H1 (cell line): ENCODE measurements around the gene STIM2. TPM values are rescaled to one million over a fixed set of nuclear protein-coding genes. Genes with fewer than 3 reads are reported as not detected.

Experiments used
- EP300 ChIP-seq, 2 experiments: IDR thresholded peaks; 1 replicate in 1 of 2; 2 replicates in 1 of 2; pipeline ENCODE4 v1.6.1; 2011 to 2012; ENCODE audit warnings: low read depth in 2 of 2, low read length in 2 of 2, mild to moderate bottlenecking in 2 of 2, borderline replicate concordance in 1 of 2, inconsistent platforms in 1 of 2, moderate library complexity in 1 of 2
- NRF1 ChIP-seq: IDR thresholded peaks from 2 replicates; pipeline ENCODE4 v1.6.1; 2011; ENCODE audit warnings: mild to moderate bottlenecking, low read depth, low read length, improper control_type of control experiment
- SAP30 ChIP-seq: fragments of 300-600 bp; sonication (generic); IDR thresholded peaks from 2 replicates; pipeline ENCODE4 v1.7.1; 2012; ENCODE audit warnings: low read length, moderate library complexity, mild to moderate bottlenecking, inconsistent platforms; ENCODE audit not compliant: insufficient read depth, insufficient replicate concordance
- SP4 ChIP-seq: IDR thresholded peaks from 2 replicates; pipeline ENCODE4 v1.6.1; 2012; ENCODE audit warnings: low read length, inconsistent platforms
- TBP ChIP-seq: IDR thresholded peaks from 2 replicates; pipeline ENCODE4 v1.6.1; 2011; ENCODE audit warnings: low read depth, low read length, improper control_type of control experiment
- TCF12 ChIP-seq: IDR thresholded peaks from 2 replicates; pipeline ENCODE4 v1.6.1; 2011; ENCODE audit warnings: low read depth, mild to moderate bottlenecking, low read length
- YY1 ChIP-seq: IDR thresholded peaks from 2 replicates; pipeline ENCODE4 v1.6.1; 2011; ENCODE audit warnings: low read depth, mild to moderate bottlenecking, low read length
- ZNF274 ChIP-seq: IDR thresholded peaks from 2 replicates; pipeline ENCODE4 v1.7.0; 2012; ENCODE audit warnings: low read length, borderline replicate concordance; ENCODE audit errors: extremely low read depth
- polyA plus RNA-seq, 7 experiments: library from polyadenylated mRNA; depleted of rRNA in 3 of 7; stranded (reverse) in 5 of 7; unstranded in 2 of 7; fragments of >200 nt in 5 of 7; fragments of 200-250 nt in 2 of 7; gene quantifications; 1 replicate in 5 of 7; 2 replicates in 1 of 7; 4 replicates in 1 of 7; pipeline versions ENCODE4 v1.2.1 to v1.2.3, GENCODE V29; 2011 to 2013; ENCODE audit warnings: missing spikeins in 2 of 7, mixed read lengths in 2 of 7
- total RNA-seq: library from RNA; stranded (reverse); fragmentation: NEBNext Ultra II Directional; extraction: Animal tissue kit (Norgen Biotek cat#: 25700); gene quantifications from 2 replicates; pipeline ENCODE4 v1.2.1, GENCODE V29; 2021
- TF ChIP-seq, protein P1 (sequence below): fragments of 300-600 bp; sonication (generic); IDR thresholded peaks from 2 replicates; pipeline ENCODE4 v1.7.1; 2012; ENCODE audit warnings: low read length, moderate library complexity, mild to moderate bottlenecking, inconsistent platforms; ENCODE audit not compliant: insufficient replicate concordance
- TF ChIP-seq, protein P2 (sequence below): IDR thresholded peaks from 2 replicates; pipeline ENCODE4 v1.6.1; 2011; ENCODE audit warnings: low read length, improper control_type of control experiment
- TF ChIP-seq, protein P3 (sequence below): IDR thresholded peaks from 2 replicates; pipeline ENCODE4 v1.6.1; 2012; ENCODE audit warnings: inconsistent platforms

The STIM2 gene
- total and polyA plus RNA-seq, 2 of the 8 experiments (the other 6 are each of a cell fraction or from before 2014, with no cell fraction given), result 22.9 to 23.0 TPM

DNA sequence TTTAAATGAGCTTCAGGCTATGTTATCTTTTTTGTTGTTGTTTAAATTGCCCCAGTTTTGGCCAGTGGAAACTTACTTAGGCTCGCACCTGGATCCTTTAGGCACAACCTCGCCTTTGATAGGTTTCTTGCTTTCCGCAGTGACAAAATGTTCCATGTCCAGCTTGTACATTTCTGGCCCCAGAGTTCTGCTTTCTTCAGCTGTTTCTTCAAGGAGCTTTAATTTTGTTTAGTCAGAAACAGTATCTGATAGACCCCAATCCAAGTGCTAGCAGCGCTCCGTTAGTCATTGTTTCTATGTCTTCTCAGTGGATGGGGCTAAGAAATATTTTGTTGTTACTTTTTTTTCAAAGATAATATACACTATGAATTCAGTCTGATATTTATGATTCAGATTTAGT lies 82.8 kb downstream of the STIM2 start (continued):
- TF ChIP-seq, protein P1, sequence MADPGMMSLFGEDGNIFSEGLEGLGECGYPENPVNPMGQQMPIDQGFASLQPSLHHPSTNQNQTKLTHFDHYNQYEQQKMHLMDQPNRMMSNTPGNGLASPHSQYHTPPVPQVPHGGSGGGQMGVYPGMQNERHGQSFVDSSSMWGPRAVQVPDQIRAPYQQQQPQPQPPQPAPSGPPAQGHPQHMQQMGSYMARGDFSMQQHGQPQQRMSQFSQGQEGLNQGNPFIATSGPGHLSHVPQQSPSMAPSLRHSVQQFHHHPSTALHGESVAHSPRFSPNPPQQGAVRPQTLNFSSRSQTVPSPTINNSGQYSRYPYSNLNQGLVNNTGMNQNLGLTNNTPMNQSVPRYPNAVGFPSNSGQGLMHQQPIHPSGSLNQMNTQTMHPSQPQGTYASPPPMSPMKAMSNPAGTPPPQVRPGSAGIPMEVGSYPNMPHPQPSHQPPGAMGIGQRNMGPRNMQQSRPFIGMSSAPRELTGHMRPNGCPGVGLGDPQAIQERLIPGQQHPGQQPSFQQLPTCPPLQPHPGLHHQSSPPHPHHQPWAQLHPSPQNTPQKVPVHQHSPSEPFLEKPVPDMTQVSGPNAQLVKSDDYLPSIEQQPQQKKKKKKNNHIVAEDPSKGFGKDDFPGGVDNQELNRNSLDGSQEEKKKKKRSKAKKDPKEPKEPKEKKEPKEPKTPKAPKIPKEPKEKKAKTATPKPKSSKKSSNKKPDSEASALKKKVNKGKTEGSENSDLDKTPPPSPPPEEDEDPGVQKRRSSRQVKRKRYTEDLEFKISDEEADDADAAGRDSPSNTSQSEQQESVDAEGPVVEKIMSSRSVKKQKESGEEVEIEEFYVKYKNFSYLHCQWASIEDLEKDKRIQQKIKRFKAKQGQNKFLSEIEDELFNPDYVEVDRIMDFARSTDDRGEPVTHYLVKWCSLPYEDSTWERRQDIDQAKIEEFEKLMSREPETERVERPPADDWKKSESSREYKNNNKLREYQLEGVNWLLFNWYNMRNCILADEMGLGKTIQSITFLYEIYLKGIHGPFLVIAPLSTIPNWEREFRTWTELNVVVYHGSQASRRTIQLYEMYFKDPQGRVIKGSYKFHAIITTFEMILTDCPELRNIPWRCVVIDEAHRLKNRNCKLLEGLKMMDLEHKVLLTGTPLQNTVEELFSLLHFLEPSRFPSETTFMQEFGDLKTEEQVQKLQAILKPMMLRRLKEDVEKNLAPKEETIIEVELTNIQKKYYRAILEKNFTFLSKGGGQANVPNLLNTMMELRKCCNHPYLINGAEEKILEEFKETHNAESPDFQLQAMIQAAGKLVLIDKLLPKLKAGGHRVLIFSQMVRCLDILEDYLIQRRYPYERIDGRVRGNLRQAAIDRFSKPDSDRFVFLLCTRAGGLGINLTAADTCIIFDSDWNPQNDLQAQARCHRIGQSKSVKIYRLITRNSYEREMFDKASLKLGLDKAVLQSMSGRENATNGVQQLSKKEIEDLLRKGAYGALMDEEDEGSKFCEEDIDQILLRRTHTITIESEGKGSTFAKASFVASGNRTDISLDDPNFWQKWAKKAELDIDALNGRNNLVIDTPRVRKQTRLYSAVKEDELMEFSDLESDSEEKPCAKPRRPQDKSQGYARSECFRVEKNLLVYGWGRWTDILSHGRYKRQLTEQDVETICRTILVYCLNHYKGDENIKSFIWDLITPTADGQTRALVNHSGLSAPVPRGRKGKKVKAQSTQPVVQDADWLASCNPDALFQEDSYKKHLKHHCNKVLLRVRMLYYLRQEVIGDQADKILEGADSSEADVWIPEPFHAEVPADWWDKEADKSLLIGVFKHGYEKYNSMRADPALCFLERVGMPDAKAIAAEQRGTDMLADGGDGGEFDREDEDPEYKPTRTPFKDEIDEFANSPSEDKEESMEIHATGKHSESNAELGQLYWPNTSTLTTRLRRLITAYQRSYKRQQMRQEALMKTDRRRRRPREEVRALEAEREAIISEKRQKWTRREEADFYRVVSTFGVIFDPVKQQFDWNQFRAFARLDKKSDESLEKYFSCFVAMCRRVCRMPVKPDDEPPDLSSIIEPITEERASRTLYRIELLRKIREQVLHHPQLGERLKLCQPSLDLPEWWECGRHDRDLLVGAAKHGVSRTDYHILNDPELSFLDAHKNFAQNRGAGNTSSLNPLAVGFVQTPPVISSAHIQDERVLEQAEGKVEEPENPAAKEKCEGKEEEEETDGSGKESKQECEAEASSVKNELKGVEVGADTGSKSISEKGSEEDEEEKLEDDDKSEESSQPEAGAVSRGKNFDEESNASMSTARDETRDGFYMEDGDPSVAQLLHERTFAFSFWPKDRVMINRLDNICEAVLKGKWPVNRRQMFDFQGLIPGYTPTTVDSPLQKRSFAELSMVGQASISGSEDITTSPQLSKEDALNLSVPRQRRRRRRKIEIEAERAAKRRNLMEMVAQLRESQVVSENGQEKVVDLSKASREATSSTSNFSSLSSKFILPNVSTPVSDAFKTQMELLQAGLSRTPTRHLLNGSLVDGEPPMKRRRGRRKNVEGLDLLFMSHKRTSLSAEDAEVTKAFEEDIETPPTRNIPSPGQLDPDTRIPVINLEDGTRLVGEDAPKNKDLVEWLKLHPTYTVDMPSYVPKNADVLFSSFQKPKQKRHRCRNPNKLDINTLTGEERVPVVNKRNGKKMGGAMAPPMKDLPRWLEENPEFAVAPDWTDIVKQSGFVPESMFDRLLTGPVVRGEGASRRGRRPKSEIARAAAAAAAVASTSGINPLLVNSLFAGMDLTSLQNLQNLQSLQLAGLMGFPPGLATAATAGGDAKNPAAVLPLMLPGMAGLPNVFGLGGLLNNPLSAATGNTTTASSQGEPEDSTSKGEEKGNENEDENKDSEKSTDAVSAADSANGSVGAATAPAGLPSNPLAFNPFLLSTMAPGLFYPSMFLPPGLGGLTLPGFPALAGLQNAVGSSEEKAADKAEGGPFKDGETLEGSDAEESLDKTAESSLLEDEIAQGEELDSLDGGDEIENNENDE, result no peak
- TF ChIP-seq SP4 (no peak), EP300 (IDR thresholded peaks at IDR 0.05; ENCODE audit: borderline replicate concordance in 1 of 2, low read depth in 2 of 2, low read length in 2 of 2) (no peak), TCF12 (no peak), SAP30 (no peak), YY1 (no peak), TBP (no peak), ZNF274 (no peak), NRF1 (no peak)
- TF ChIP-seq, protein P2, sequence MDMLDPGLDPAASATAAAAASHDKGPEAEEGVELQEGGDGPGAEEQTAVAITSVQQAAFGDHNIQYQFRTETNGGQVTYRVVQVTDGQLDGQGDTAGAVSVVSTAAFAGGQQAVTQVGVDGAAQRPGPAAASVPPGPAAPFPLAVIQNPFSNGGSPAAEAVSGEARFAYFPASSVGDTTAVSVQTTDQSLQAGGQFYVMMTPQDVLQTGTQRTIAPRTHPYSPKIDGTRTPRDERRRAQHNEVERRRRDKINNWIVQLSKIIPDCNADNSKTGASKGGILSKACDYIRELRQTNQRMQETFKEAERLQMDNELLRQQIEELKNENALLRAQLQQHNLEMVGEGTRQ, result no peak
- TF ChIP-seq, protein P3, sequence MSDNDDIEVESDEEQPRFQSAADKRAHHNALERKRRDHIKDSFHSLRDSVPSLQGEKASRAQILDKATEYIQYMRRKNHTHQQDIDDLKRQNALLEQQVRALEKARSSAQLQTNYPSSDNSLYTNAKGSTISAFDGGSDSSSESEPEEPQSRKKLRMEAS, result no peak
